HUES64 (cell line): ENCODE measurements around the gene GPR42.
"Not testable (repeated sequence)": the region's sequence is repeated elsewhere in the genome, so short reads cannot be mapped to it uniquely, and the experiment has no call there.

Experiments used
- H3K27ac ChIP-seq: 2 replicates; pipeline ENCODE4 v1.7.0; 2013; ENCODE audit warnings: low read depth, low read length, inconsistent platforms
- H3K27me3 ChIP-seq: 2 replicates; pipeline ENCODE4 v1.6.1; 2013; ENCODE audit warnings: mild to moderate bottlenecking, low read length; ENCODE audit not compliant: insufficient read depth
- H3K36me3 ChIP-seq: 2 replicates; pipeline ENCODE4 v1.6.1; 2013; ENCODE audit warnings: mild to moderate bottlenecking, low read length; ENCODE audit not compliant: insufficient read depth
- H3K4me1 ChIP-seq: 2 replicates; pipeline ENCODE4 v1.6.1; 2013; ENCODE audit warnings: mild to moderate bottlenecking, low read length, moderate library complexity; ENCODE audit not compliant: insufficient read depth
- H3K4me3 ChIP-seq: 2 replicates; pipeline ENCODE4 v1.5.1; 2013; ENCODE audit warnings: mild to moderate bottlenecking, low read length, moderate library complexity
- H3K9ac ChIP-seq: 2 replicates; pipeline ENCODE4 v1.6.1; 2013; ENCODE audit warnings: mild to moderate bottlenecking, low read depth, low read length
- H3K9me3 ChIP-seq: 2 replicates; pipeline ENCODE4 v1.6.1; 2013; ENCODE audit warnings: low read depth, low read length; ENCODE audit not compliant: insufficient read depth
- WGBS: fragments of 150-250, 120-280 bp; methylation state at CpG from one replicate; pipeline ENCODE4 v1.1.7; 2013; ENCODE audit warnings: missing lambda C conversion rate; 5-methylcytosine and 5-hydroxymethylcytosine counted together

The GPR42 gene

DNA sequence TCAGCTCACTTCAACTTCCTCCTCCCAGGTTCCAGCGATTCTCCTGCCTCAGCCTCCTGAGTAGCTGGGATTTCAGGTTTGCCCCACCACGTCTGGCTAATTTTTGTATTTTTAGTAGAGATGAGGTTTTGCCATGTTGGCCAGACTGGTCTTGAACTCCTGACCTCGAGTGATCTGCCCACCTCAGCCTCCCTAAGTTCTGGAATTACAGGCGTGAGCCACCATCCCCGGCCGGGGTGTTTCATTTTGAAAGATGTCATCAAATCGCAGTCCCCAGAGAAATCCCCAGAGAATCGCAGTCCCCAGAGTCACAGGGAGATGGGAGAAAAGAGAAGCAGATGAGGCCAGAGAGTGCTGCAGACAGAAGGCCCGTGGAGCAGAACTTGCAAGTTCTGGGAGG, 30.5 kb downstream of the GPR42 start:
- not testable (repeated sequence) for H3K36me3 ChIP-seq, H3K27ac ChIP-seq, H3K27me3 ChIP-seq, H3K9me3 ChIP-seq, H3K4me3 ChIP-seq, H3K4me1 ChIP-seq, H3K9ac ChIP-seq
- WGBS: 89% methylated on average over 9 of the region's 9 CpGs

DNA sequence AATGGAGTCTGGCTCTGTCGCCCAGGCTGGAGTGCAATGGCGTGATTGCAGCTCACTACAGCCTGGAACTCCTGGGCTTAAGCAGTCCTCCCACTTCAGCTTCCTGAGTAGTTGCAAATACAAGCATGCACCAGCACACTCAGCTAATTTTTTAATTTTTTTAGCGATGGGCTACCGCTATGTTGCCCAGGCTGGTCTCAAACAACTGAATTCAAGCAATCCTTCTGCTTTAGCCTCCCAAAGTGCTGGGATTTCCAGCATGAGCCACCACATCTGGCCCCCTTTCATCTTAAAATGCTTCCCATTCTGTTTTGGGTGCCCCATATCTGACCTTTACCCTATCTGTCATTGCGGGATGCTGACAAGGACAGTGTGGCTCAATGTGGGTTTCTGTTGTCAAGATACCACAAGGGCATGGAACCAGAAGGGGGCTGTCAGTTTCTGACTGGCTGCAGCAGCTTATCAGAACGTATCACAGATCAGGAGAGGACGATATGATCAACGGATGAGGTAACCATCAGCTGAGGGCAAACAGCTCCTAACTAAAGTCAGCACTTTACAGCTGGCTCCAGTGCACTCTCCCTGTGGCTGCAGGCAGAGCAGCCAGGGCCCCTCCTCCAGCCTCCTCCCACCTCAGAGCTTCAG, 32.4 kb downstream of the GPR42 start:
- Histone ChIP-seq H3K4me3 (no peak overlapping the region), H3K4me1 (no peaks in the 10 kb centered on the region), H3K27ac (no peak overlapping the region), H3K9ac (no peak overlapping the region), H3K36me3 (no peaks in the 10 kb centered on the region), H3K27me3 (no peaks in the 10 kb centered on the region), H3K9me3 (no peaks in the 10 kb centered on the region)
- 88% methylated on average over 8 of the region's 8 CpGs for WGBS

- Histone ChIP-seq H3K4me1 (no peaks in the 10 kb centered on the region), H3K4me3 (no peak overlapping the region), H3K9me3 (no peaks in the 10 kb centered on the region), H3K27ac (no peak overlapping the region), H3K36me3 (no peaks in the 10 kb centered on the region), H3K27me3 (no peaks in the 10 kb centered on the region), H3K9ac (no peak overlapping the region)
- WGBS: 92% methylated on average over 11 of the region's 11 CpGs
These were observed 34.2 kb downstream of the GPR42 start for GRCh38 chr19:35404879-35405622.

- 90% methylated on average over 6 of the region's 6 CpGs for WGBS
- no peak overlapping the region for H3K9ac ChIP-seq
- H3K4me1 ChIP-seq: no peaks in the 10 kb centered on the region
These were observed 36.8 kb downstream of the GPR42 start for GRCh38 chr19:35407619-35408018.

DNA sequence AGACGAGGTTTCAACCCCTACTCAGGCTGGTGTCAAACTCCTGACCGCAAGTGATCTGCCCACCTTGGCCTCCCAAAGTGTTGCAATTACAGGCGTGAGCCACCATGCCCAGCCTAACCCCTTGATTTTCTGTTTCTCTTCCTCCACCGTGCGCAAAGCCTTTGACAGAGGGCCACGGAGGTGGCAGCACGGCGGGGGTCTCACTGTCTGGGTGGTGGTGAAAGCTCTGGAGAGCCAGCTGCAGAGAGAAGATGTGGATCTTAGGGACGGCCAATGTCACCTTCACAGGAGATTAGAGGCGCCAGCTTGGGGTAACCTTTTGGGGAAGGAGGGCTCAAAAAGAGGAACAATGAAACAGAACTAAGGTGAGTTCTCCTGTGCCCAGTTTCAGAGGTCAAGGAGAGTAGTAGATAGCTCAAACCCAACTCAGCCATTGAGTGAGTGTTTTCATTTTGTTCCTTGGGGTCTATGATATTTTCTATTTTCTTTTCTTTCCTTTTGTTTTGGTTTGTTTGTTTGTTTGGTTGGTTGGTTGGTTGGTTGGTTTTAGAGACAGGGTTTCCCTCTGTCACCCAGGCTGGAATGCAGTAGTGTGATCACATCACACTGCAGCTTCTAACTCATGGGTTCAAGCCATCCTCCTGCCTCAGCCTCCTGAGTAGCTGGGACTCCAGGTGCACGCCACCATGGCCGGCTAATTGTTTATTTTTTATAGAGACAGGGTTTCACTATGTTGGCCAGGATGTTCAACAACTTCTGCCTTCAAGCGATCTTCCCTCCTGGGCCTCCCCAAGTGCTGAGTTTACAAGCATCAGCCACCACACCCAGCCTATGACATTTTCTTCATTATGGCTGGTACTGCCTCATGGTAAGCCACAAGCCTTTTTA, 37.7 kb downstream of the GPR42 start:
- Histone ChIP-seq H3K9ac (no peak overlapping the region), H3K4me1 (no peaks in the 10 kb centered on the region), H3K27ac (no peak overlapping the region), H3K36me3 (no peaks in the 10 kb centered on the region), H3K9me3 (no peaks in the 10 kb centered on the region), H3K27me3 (no peaks in the 10 kb centered on the region), H3K4me3 (no peak overlapping the region)
- WGBS: 93% methylated on average over 13 of the region's 13 CpGs

More at GRCh38 chr19:35407619-35408018, 36.8 kb downstream of the GPR42 start:
- Histone ChIP-seq H3K27ac (no peak overlapping the region), H3K27me3 (no peaks in the 10 kb centered on the region), H3K36me3 (no peaks in the 10 kb centered on the region), H3K9me3 (no peaks in the 10 kb centered on the region), H3K4me3 (no peak overlapping the region)

- H3K4me1 ChIP-seq: no peaks in the 10 kb centered on the region
- 91% methylated on average over 5 of the region's 5 CpGs for WGBS
- no peak overlapping the region for H3K4me3 ChIP-seq
- no peaks in the 10 kb centered on the region for H3K36me3 ChIP-seq
- no peak overlapping the region for H3K9ac ChIP-seq
- H3K27ac ChIP-seq: no peak overlapping the region
- no peaks in the 10 kb centered on the region for H3K27me3 ChIP-seq
- H3K9me3 ChIP-seq: no peaks in the 10 kb centered on the region
These were observed 38.3 kb downstream of the GPR42 start for GRCh38 chr19:35409191-35409590.

DNA sequence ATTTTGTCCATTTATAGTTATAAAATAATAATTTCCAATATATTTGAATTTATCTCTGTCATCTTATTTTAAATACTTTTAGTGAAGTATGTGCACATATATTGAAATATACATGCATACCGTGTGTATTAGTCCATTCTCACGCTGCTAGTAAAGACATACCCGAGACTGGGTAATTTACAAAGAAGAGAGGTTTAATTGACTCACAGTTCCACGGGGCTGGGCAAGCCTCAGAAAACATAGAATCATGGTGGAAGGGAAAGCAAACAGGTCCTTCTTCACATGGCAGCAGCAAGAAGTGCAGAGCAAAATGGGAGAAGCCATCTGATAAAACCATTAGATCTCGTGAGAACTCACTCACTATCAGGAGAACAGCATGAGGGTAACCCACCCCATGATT, 39.6 kb downstream of the GPR42 start:
- H3K36me3 ChIP-seq: no peaks in the 10 kb centered on the region
- 86% methylated on average over 5 of the region's 5 CpGs for WGBS
- no peaks in the 10 kb centered on the region for H3K27me3 ChIP-seq
- no peak overlapping the region for H3K27ac ChIP-seq
- no peaks in the 10 kb centered on the region for H3K9me3 ChIP-seq
- H3K9ac ChIP-seq: no peak overlapping the region
- no peaks in the 10 kb centered on the region for H3K4me1 ChIP-seq
- no peak overlapping the region for H3K4me3 ChIP-seq

- 96% methylated on average over 3 of the region's 3 CpGs for WGBS
- H3K27me3 ChIP-seq: no peaks in the 10 kb centered on the region
- no peak overlapping the region for H3K9ac ChIP-seq
- H3K36me3 ChIP-seq: no peaks in the 10 kb centered on the region
- no peaks in the 10 kb centered on the region for H3K4me1 ChIP-seq
- no peaks in the 10 kb centered on the region for H3K9me3 ChIP-seq
- H3K27ac ChIP-seq: no peak overlapping the region
- H3K4me3 ChIP-seq: no peak overlapping the region
These were observed 43.6 kb downstream of the GPR42 start for GRCh38 chr19:35414442-35414841.

- Histone ChIP-seq H3K4me3 (no peak overlapping the region), H3K9me3 (no peaks in the 10 kb centered on the region), H3K27me3 (no peaks in the 10 kb centered on the region), H3K36me3 (no peaks in the 10 kb centered on the region), H3K4me1 (no peaks in the 10 kb centered on the region), H3K27ac (no peak overlapping the region), H3K9ac (no peak overlapping the region)
- 83% methylated on average over 7 of the region's 7 CpGs for WGBS
These were observed 45.5 kb downstream of the GPR42 start for GRCh38 chr19:35416331-35416730.

DNA sequence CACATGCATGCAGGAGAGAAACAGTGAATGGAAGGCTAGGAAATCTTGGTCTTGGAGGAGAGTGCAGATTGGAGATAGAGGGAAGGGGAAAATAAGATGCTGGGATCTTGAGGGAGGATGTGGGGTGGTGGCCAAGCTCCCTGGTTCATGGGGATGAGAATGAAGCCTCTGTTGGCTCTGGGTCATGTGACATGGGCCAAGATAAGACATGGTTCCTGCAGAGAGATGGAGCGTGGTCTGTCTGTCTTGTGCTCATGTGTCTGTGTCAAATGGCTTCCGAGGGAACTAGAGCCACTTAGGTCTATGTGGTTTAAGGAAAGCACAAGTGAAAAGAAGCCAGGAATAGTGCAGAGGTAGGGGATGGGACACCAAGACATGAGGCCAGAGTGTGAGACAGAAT, 46.4 kb downstream of the GPR42 start:
- no peaks in the 10 kb centered on the region for H3K36me3 ChIP-seq
- 93% methylated on average over 2 of the region's 2 CpGs for WGBS

More for the DNA sequence above, 46.4 kb downstream of the GPR42 start:
- H3K4me3 ChIP-seq: no peak overlapping the region
- H3K27ac ChIP-seq: no peak overlapping the region
- H3K9ac ChIP-seq: no peak overlapping the region
- H3K27me3 ChIP-seq: no peaks in the 10 kb centered on the region
- no peaks in the 10 kb centered on the region for H3K4me1 ChIP-seq
- no peaks in the 10 kb centered on the region for H3K9me3 ChIP-seq
